Loucy (cell line): ENCODE data around the gene MAP4K2.

ENCODE experiments used
- H2AFZ ChIP-seq: fragments of 200-600 bp; sonication (generic); 2 replicates; pipeline ENCODE4 v1.6.0; 2016; ENCODE audit warnings: antibody characterized with exemption, mild to moderate bottlenecking, low read length, moderate library complexity
- H3F3A ChIP-seq: fragments of 200-600 bp; 2 replicates; pipeline ENCODE4 v1.6.0; 2016; ENCODE audit warnings: antibody characterized with exemption, low read depth, mild to moderate bottlenecking
- H3K27me3 ChIP-seq: fragments of 200-600 bp; sonication (generic); 2 replicates; pipeline ENCODE4 v1.6.1; 2014; ENCODE audit warnings: low read length, mild to moderate bottlenecking; ENCODE audit not compliant: insufficient read depth, poor library complexity, severe bottlenecking
- H3K36me3 ChIP-seq: fragments of 200-600 bp; sonication (generic); 2 replicates; pipeline ENCODE4 v1.6.1; 2016; ENCODE audit warnings: low read length; ENCODE audit not compliant: insufficient read depth
- H3K4me1 ChIP-seq: fragments of 200-600 bp; sonication (generic); 2 replicates; pipeline ENCODE4 v1.5.1; 2014; ENCODE audit warnings: low read length, mild to moderate bottlenecking; ENCODE audit not compliant: insufficient read depth, poor library complexity, severe bottlenecking
- H3K4me2 ChIP-seq: fragments of 200-600 bp; sonication (generic); 2 replicates; pipeline ENCODE4 v1.6.0; 2014; ENCODE audit warnings: antibody characterized with exemption, low read length, low read depth, mild to moderate bottlenecking; ENCODE audit not compliant: poor library complexity, severe bottlenecking
- H3K4me3 ChIP-seq: fragments of 200-600 bp; sonication (generic); 2 replicates; pipeline ENCODE4 v1.5.1; 2014; ENCODE audit warnings: low read length, mild to moderate bottlenecking, mixed read lengths; ENCODE audit not compliant: poor library complexity, severe bottlenecking
- H3K79me2 ChIP-seq: fragments of 200-600 bp; sonication (generic); 2 replicates; pipeline ENCODE4 v1.6.1; 2014; ENCODE audit warnings: low read length; ENCODE audit not compliant: insufficient read depth
- H3K9ac ChIP-seq: fragments of 200-600 bp; sonication (generic); 2 replicates; pipeline ENCODE4 v1.6.0; 2014; ENCODE audit warnings: mild to moderate bottlenecking, low read depth, low read length, moderate library complexity; ENCODE audit not compliant: poor library complexity, severe bottlenecking
- H3K9me2 ChIP-seq: fragments of 200-600 bp; sonication (generic); replicated peaks from 2 replicates; pipeline ENCODE4 v1.6.1; 2016; ENCODE audit warnings: low read depth, low read length, mixed read lengths
- H3K9me3 ChIP-seq: fragments of 200-600 bp; sonication (generic); 2 replicates; pipeline ENCODE4 v1.6.1; 2014; ENCODE audit warnings: mild to moderate bottlenecking, antibody characterized with exemption, low read length, low read depth; ENCODE audit not compliant: insufficient read depth
- H4K20me1 ChIP-seq: fragments of 200-600 bp; sonication (generic); 2 replicates; pipeline ENCODE4 v1.6.0; 2014; ENCODE audit warnings: antibody characterized with exemption, low read length, mild to moderate bottlenecking; ENCODE audit not compliant: insufficient read depth, poor library complexity, severe bottlenecking
- EZH2phosphoT487 ChIP-seq: fragments of 200-600 bp; IDR thresholded peaks from 2 replicates; pipeline ENCODE4 v1.6.1; 2018; ENCODE audit warnings: antibody characterized with exemption, mild to moderate bottlenecking, moderate library complexity, borderline replicate concordance
- TF ChIP-seq, protein P1 (sequence below): fragments of 200-600 bp; sonication (generic); conservative IDR thresholded peaks from 2 replicates; pipeline ENCODE4 v1.5.1; 2014; ENCODE audit warnings: mild to moderate bottlenecking, antibody characterized with exemption, low read length

The MAP4K2 gene

DNA sequence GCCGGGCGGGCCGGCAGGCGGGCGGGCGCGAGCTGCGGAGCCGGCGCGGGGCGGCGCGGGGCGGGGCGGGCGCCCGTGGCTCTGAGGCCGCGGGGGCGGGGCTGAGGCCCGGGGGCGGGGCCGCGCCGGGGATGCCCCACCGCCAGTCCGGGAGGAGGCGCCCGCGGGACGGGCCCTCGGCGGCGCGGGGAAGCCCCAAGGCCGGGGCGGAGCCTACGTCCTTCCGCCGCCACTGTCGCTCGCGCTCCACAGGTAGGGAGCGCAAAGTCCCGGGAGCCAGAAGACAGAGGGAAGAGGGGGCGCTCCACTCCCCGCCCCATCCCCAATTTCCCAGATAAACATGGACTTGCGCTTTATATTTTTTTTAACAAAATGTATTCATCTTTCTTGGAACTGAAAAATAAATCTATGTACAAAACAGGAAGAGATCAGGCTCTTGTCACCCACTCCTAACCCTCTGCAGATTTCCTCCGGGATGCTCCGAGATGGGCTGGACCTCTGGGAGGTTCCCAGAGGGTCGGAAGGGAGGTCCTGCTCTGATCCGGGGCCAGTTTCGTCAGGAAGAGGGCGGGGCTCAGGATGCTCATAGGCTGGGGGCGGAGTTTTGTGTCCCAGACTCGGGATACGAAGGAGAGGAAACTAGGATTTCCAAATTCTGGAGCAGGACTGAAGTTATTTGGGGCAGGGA, at the start of gene MAP4K2:
Gene MAP4K2, minus strand, starts transcription at position 57 of the 688 bp plus-strand sequence. CDS start 65 bp downstream, outside the sequence.
- no peaks in the 10 kb centered on the region for H3F3A ChIP-seq
- H3K4me2 ChIP-seq: peak within 1 kb of the TSS; percentile 99
- H2AFZ ChIP-seq: peak within 1 kb of the TSS; percentile 72
- H3K36me3 ChIP-seq: no peaks in the 10 kb centered on the region
- peak within 1 kb of the TSS; percentile 81 for H3K9ac ChIP-seq
- no peaks in the 10 kb centered on the region for H3K9me2 ChIP-seq
- H3K9me3 ChIP-seq: no peaks in the 10 kb centered on the region
- peaks cover 31% of the 10 kb centered on the region for H3K4me1 ChIP-seq
- H3K79me2 ChIP-seq: no peaks in the 10 kb centered on the region
- peak within 1 kb of the TSS; percentile 85 for H3K4me3 ChIP-seq
- H4K20me1 ChIP-seq: no peaks in the 10 kb centered on the region
- no peaks in the 10 kb centered on the region for H3K27me3 ChIP-seq
- no peak for TF ChIP-seq EZH2phosphoT487
- TF ChIP-seq, protein P1, sequence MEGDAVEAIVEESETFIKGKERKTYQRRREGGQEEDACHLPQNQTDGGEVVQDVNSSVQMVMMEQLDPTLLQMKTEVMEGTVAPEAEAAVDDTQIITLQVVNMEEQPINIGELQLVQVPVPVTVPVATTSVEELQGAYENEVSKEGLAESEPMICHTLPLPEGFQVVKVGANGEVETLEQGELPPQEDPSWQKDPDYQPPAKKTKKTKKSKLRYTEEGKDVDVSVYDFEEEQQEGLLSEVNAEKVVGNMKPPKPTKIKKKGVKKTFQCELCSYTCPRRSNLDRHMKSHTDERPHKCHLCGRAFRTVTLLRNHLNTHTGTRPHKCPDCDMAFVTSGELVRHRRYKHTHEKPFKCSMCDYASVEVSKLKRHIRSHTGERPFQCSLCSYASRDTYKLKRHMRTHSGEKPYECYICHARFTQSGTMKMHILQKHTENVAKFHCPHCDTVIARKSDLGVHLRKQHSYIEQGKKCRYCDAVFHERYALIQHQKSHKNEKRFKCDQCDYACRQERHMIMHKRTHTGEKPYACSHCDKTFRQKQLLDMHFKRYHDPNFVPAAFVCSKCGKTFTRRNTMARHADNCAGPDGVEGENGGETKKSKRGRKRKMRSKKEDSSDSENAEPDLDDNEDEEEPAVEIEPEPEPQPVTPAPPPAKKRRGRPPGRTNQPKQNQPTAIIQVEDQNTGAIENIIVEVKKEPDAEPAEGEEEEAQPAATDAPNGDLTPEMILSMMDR: 0 out of 2 replicates have a peak, but pooled peaks have one; percentile 16

DNA sequence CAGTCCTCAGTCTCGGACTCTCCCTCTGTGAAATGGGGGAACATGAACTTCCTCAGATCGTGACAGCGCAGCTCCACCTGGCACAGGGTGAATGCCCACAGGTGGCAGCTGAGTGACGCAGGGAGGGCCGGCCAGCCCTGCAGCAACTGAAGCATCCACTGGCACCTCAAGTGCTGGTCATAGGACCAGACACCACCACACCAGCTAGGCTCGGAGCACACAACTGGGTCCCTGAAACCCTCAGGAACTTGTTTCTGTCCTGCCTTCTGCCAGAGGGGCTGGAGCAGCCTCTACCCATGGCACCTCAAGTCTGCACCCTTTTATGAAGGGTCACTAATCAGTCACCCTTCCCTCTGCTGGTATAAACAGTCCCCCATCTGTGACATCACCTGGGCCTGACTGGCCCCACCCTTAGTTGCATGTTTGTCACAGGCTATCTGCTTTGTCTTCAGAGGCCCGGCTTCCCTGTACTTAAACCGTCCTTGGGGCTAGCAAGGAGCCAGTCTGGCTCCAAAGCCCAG, 48.9 kb upstream of the MAP4K2 start:
- H2AFZ ChIP-seq: no peak overlapping the region
- H3F3A ChIP-seq: no peaks in the 10 kb centered on the region
- peaks cover 30% of the 10 kb centered on the region for H3K4me1 ChIP-seq

DNA sequence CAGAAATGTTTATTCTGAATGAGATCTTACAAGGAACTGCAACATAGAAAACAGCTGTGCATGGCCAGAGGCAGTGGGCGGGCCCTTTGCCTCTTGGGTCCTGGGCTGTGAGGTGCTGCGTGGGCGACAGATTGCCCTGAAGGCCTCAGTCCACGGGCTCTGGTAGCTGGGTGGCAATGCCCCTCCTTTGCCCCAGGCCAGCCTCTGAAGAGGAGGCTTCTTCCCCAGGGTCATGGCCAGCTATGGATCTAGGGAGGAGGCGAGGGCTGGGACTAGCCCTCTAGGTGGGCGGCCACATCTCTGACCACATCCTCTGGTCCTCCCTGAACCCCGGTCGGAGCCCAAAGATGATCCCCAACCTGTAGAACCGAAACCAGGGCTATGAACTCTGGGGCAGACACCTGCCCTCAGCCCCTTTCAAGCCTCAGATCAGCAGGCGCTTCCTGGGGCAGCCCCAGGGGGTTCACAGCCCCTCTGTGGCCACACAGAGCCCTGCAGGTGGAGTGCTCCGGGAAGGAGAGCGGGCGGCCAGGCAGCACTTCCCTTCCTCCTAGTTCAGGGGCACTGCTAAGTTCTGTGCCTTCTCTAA, 48.1 kb upstream of the MAP4K2 start:
- H3K4me2 ChIP-seq: no peak overlapping the region
- no peak overlapping the region for H3K4me3 ChIP-seq
- no peaks in the 10 kb centered on the region for H3K27me3 ChIP-seq
- no peaks in the 10 kb centered on the region for H4K20me1 ChIP-seq
- no peak overlapping the region for H2AFZ ChIP-seq
- no peaks in the 10 kb centered on the region for H3K9me3 ChIP-seq
- H3K36me3 ChIP-seq: peaks cover 30% of the 10 kb centered on the region; the same call in 1 of the 2 replicates
- no peaks in the 10 kb centered on the region for H3F3A ChIP-seq
- H3K9ac ChIP-seq: peak overlapping the region; percentile 30
- no peaks in the 10 kb centered on the region; the same call in 1 of the 2 replicates for H3K79me2 ChIP-seq
- TF ChIP-seq EZH2phosphoT487: no peak
- TF ChIP-seq, protein P1: peak; percentile 26; the same call in 1 of the 2 replicates
- H3K9me2 ChIP-seq: no peaks in the 10 kb centered on the region
- peaks cover 23% of the 10 kb centered on the region for H3K4me1 ChIP-seq

More for the DNA sequence above, 48.9 kb upstream of the MAP4K2 start:
- no peak overlapping the region for H3K4me2 ChIP-seq
- H4K20me1 ChIP-seq: no peaks in the 10 kb centered on the region
- no peak for TF ChIP-seq EZH2phosphoT487
- TF ChIP-seq, protein P1: no peak
- H3K9ac ChIP-seq: no peak overlapping the region
- H3K9me2 ChIP-seq: no peaks in the 10 kb centered on the region
- H3K27me3 ChIP-seq: no peaks in the 10 kb centered on the region
- H3K4me3 ChIP-seq: no peak overlapping the region
- peaks cover 37% of the 10 kb centered on the region; the same call in 1 of the 2 replicates for H3K36me3 ChIP-seq
- H3K9me3 ChIP-seq: no peaks in the 10 kb centered on the region
- H3K79me2 ChIP-seq: peaks cover 5% of the 10 kb centered on the region; the same call in 1 of the 2 replicates
